Measurements from ENCODE around the gene SERPINB7. TPM values are rescaled to one million over a fixed set of nuclear protein-coding genes. Genes with fewer than 3 reads are reported as not detected.

The SERPINB7 gene
- total and polyA plus RNA-seq, 10 of the 15 experiments (the other 5 are each of a cell fraction or from before 2014, with no cell fraction given) = not detected

DNA sequence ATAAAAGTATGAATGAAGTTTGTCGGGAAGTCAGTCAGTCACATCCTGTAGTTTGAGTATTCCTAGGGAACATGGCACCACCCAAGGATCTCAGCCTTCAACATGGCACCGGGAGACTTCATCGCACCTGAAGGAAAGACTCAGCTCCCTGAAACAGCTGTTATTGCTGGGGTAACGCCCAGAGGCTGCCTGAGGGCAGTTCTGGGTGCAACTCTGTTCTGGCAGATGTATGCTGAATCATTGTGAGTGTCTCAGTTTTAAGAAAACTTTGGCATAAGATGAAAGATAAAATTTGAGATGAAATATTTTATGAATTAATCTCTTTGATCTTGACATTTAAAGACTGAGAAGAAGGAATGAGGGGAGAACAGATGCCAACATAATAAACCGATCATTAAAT is 62.4 kb downstream of the SERPINB7 start (continued):
- TF ChIP-seq, protein P1, sequence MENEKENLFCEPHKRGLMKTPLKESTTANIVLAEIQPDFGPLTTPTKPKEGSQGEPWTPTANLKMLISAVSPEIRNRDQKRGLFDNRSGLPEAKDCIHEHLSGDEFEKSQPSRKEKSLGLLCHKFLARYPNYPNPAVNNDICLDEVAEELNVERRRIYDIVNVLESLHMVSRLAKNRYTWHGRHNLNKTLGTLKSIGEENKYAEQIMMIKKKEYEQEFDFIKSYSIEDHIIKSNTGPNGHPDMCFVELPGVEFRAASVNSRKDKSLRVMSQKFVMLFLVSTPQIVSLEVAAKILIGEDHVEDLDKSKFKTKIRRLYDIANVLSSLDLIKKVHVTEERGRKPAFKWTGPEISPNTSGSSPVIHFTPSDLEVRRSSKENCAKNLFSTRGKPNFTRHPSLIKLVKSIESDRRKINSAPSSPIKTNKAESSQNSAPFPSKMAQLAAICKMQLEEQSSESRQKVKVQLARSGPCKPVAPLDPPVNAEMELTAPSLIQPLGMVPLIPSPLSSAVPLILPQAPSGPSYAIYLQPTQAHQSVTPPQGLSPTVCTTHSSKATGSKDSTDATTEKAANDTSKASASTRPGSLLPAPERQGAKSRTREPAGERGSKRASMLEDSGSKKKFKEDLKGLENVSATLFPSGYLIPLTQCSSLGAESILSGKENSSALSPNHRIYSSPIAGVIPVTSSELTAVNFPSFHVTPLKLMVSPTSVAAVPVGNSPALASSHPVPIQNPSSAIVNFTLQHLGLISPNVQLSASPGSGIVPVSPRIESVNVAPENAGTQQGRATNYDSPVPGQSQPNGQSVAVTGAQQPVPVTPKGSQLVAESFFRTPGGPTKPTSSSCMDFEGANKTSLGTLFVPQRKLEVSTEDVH (IDR thresholded peaks at IDR 0.05; ENCODE audit: low read depth, partially characterized antibody) = no peak
- TF ChIP-seq, protein P2, sequence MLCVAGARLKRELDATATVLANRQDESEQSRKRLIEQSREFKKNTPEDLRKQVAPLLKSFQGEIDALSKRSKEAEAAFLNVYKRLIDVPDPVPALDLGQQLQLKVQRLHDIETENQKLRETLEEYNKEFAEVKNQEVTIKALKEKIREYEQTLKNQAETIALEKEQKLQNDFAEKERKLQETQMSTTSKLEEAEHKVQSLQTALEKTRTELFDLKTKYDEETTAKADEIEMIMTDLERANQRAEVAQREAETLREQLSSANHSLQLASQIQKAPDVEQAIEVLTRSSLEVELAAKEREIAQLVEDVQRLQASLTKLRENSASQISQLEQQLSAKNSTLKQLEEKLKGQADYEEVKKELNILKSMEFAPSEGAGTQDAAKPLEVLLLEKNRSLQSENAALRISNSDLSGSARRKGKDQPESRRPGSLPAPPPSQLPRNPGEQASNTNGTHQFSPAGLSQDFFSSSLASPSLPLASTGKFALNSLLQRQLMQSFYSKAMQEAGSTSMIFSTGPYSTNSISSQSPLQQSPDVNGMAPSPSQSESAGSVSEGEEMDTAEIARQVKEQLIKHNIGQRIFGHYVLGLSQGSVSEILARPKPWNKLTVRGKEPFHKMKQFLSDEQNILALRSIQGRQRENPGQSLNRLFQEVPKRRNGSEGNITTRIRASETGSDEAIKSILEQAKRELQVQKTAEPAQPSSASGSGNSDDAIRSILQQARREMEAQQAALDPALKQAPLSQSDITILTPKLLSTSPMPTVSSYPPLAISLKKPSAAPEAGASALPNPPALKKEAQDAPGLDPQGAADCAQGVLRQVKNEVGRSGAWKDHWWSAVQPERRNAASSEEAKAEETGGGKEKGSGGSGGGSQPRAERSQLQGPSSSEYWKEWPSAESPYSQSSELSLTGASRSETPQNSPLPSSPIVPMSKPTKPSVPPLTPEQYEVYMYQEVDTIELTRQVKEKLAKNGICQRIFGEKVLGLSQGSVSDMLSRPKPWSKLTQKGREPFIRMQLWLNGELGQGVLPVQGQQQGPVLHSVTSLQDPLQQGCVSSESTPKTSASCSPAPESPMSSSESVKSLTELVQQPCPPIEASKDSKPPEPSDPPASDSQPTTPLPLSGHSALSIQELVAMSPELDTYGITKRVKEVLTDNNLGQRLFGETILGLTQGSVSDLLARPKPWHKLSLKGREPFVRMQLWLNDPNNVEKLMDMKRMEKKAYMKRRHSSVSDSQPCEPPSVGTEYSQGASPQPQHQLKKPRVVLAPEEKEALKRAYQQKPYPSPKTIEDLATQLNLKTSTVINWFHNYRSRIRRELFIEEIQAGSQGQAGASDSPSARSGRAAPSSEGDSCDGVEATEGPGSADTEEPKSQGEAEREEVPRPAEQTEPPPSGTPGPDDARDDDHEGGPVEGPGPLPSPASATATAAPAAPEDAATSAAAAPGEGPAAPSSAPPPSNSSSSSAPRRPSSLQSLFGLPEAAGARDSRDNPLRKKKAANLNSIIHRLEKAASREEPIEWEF (IDR thresholded peaks at IDR 0.05; ENCODE audit: insufficient replicate concordance, low read depth, low read length) = no peak
- no peak for TF ChIP-seq CEBPB (IDR thresholded peaks at IDR 0.05; ENCODE audit: borderline replicate concordance in 1 of 2, low read depth in 2 of 2, low read length in 2 of 2)
